Natural killer cell (primary cell): Measurements from ENCODE around the gene TBX3. TPM values are rescaled to one million over a fixed set of nuclear protein-coding genes. Genes with fewer than 3 reads are reported as not detected.

Experiments used
- ATAC-seq, 3 donors: fragments of 150-1000 bp in 2 of 3; fragments of 200-7000 bp in 1 of 3; cut with Tn5 transposase; 1 replicate in 1 of 3; 2 replicates in 2 of 3; pipeline ENCODE4 v1.10.0; 2021; ENCODE audit warnings: mild to moderate bottlenecking in 2 of 3, moderate library complexity in 2 of 3
- DNase-seq, 2 donors: peaks; one replicate each; pipeline versions ENCODE4 v3.0.0 to v3.0.0-alpha.2; 2013 to 2021; ENCODE audit warnings: mixed read lengths in 1 of 2
- H3K27ac ChIP-seq: one replicate; pipeline ENCODE4 v1.5.1; 2013; ENCODE audit warnings: mild to moderate bottlenecking, low read length
- H3K27me3 ChIP-seq: one replicate; pipeline ENCODE4 v1.6.1; 2013; ENCODE audit warnings: low read length; ENCODE audit not compliant: control insufficient read depth, insufficient read depth
- H3K36me3 ChIP-seq: one replicate; pipeline ENCODE4 v1.6.1; 2013; ENCODE audit warnings: low read length; ENCODE audit not compliant: control insufficient read depth, insufficient read depth
- H3K4me1 ChIP-seq: one replicate; pipeline ENCODE4 v1.6.1; 2013; ENCODE audit warnings: low read length; ENCODE audit not compliant: control insufficient read depth, insufficient read depth
- H3K4me3 ChIP-seq: one replicate; pipeline ENCODE4 v1.5.1; 2013; ENCODE audit warnings: low read length
- H3K9me3 ChIP-seq: one replicate; pipeline ENCODE4 v1.6.1; 2013; ENCODE audit warnings: low read length; ENCODE audit not compliant: control insufficient read depth, insufficient read depth
- H3K27ac Mint-ChIP-seq, 2 donors: one replicate each; pipeline ENCODE4 v1.8.0; 2022; ENCODE audit warnings: mild to moderate bottlenecking in 2 of 2, mixed read lengths in 2 of 2, moderate library complexity in 1 of 2
- H3K27me3 Mint-ChIP-seq, 2 donors: one replicate each; pipeline ENCODE4 v1.8.0; 2022; ENCODE audit warnings: low read depth in 2 of 2, mixed read lengths in 2 of 2
- H3K36me3 Mint-ChIP-seq: one replicate; pipeline ENCODE4 v1.8.0; 2022; ENCODE audit warnings: mixed read lengths
- H3K4me1 Mint-ChIP-seq, 2 donors: one replicate each; pipeline ENCODE4 v1.8.0; 2022; ENCODE audit warnings: mixed read lengths in 2 of 2
- H3K4me3 Mint-ChIP-seq: one replicate; pipeline ENCODE4 v1.8.0; 2022; ENCODE audit warnings: mild to moderate bottlenecking, moderate library complexity, mixed read lengths
- H3K9me3 Mint-ChIP-seq, 2 donors: one replicate each; pipeline ENCODE4 v1.8.0; 2022; ENCODE audit warnings: mixed read lengths in 2 of 2
- WGBS: methylation state at CpG from one replicate; pipeline ENCODE4 v1.1.7; 2013; ENCODE audit warnings: missing lambda C conversion rate; ENCODE audit not compliant: insufficient coverage; 5-methylcytosine and 5-hydroxymethylcytosine counted together
- intact Hi-C: fragments of 100-400 bp; cut with micrococcal nuclease; formaldehyde crosslinking; loops from one replicate; pipeline ENCODE4 v1.14.2; 2022
- total RNA-seq, 4 donors: library from RNA; stranded (reverse); fragments of 120-200 nt in 1 of 4; gene quantifications; one replicate each; pipeline versions ENCODE4 v1.2.3 to v1.2.4, GENCODE V29; 2013 to 2022
- TF ChIP-seq, protein P1 (sequence below): fragments of 200-600 bp; IDR thresholded peaks from one replicate; pipeline ENCODE4 v1.8.0; 2022; ENCODE audit warnings: antibody characterized with exemption

The TBX3 gene
- total RNA-seq, 3 donors from 2014 or later (not counting 1 experiment from before 2014, with no cell fraction given), result 0.05 TPM; not detected in 2

DNA sequence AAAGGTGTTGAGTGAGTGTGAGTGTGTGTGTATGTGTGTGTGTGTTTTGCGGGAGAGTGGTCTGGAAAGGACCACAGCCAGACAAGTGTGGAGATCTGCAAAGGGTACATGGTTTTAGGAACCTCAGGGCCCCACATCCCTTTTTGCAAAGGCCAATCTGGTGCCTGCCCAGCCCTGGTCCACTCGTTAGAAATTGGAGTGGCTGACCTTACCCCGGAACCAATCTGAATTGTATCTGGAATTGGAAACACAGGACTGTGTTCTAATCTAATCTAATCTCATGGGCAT lies 11.3 kb upstream of the TBX3 start:
- Mint-ChIP-seq H3K36me3 (no peaks in the 10 kb centered on the region), H3K4me3 (no peak overlapping the region), H3K4me1 (no peaks in the 10 kb centered on the region), H3K27me3 (peaks cover 68 to 77% of the 10 kb centered on the region in 2 donors), H3K27ac (no peak overlapping the region), H3K9me3 (no peaks in the 10 kb centered on the region)
- TF ChIP-seq, protein P1, sequence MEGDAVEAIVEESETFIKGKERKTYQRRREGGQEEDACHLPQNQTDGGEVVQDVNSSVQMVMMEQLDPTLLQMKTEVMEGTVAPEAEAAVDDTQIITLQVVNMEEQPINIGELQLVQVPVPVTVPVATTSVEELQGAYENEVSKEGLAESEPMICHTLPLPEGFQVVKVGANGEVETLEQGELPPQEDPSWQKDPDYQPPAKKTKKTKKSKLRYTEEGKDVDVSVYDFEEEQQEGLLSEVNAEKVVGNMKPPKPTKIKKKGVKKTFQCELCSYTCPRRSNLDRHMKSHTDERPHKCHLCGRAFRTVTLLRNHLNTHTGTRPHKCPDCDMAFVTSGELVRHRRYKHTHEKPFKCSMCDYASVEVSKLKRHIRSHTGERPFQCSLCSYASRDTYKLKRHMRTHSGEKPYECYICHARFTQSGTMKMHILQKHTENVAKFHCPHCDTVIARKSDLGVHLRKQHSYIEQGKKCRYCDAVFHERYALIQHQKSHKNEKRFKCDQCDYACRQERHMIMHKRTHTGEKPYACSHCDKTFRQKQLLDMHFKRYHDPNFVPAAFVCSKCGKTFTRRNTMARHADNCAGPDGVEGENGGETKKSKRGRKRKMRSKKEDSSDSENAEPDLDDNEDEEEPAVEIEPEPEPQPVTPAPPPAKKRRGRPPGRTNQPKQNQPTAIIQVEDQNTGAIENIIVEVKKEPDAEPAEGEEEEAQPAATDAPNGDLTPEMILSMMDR, result no peak
- DNase-seq (no peak), ATAC-seq (no peak)
- Histone ChIP-seq H3K36me3 (no peaks in the 10 kb centered on the region), H3K4me1 (no peaks in the 10 kb centered on the region), H3K27me3 (peaks cover 21% of the 10 kb centered on the region), H3K4me3 (no peak overlapping the region), H3K27ac (no peak overlapping the region), H3K9me3 (no peaks in the 10 kb centered on the region)
- 21% methylated on average over 3 of the region's 3 CpGs for WGBS
- intact Hi-C loops, result no loop called here

DNA sequence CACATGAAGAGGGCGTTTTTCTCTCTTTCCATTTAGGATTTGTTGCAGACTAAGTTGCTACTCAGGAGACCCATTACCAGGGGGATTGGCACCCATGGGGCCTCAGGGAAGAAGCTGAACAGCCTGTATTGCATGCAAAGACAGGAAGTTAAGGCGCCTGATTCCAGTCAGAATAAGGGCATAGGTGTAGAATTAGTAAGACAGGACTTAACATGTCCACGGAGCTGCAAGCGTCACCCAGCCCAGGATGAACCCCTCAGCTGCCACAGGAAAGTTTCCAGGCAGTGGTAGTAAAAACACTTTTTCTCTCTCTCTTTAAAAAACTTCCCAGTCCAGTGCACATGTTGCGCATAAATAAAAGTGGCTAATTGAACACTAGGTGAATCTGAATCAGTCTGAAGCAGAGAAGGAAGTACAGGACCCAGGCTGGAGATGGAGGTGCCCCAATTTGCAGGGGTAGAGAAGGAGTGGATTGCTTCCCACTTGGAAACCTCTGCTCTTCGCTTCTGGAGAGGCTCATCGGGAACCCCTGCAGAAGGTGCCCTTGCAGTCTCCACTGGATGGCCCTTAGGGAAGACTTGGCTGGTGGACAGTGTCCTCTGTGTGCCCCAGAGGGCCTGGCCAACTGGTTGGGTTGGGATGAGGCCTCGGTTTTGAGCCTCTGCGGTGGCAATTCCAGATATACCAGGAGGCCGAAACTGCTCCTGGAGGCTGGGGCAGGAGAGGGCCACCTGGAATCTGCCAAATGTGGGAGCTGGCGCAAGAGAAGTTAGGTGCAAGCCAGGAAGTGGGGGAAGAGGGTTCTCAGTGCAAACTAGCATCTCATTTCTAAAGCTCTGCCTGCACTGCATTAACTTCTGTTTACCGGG lies 10.7 kb upstream of the TBX3 start:
- TF ChIP-seq, protein P1, result no peak
- no peaks in the 10 kb centered on the region for H3K4me1 Mint-ChIP-seq
- peaks cover 20% of the 10 kb centered on the region for H3K27me3 ChIP-seq
- H3K27ac ChIP-seq, result no peak overlapping the region
- H3K36me3 Mint-ChIP-seq, result peaks cover under 1% of the 10 kb centered on the region
- H3K4me3 ChIP-seq, result no peak overlapping the region
- no peaks in the 10 kb centered on the region for H3K4me1 ChIP-seq
- no peaks in the 10 kb centered on the region for H3K9me3 Mint-ChIP-seq
- H3K27me3 Mint-ChIP-seq, result peaks cover 68 to 77% of the 10 kb centered on the region in 2 donors
- DNase-seq (no peak), ATAC-seq (no peak)
- no peaks in the 10 kb centered on the region for H3K36me3 ChIP-seq
- 23% methylated on average over 12 of the region's 12 CpGs for WGBS
- H3K4me3 Mint-ChIP-seq, result no peak overlapping the region
- H3K27ac Mint-ChIP-seq, result no peak overlapping the region
- intact Hi-C loops, result no loop called here
- no peaks in the 10 kb centered on the region for H3K9me3 ChIP-seq

DNA sequence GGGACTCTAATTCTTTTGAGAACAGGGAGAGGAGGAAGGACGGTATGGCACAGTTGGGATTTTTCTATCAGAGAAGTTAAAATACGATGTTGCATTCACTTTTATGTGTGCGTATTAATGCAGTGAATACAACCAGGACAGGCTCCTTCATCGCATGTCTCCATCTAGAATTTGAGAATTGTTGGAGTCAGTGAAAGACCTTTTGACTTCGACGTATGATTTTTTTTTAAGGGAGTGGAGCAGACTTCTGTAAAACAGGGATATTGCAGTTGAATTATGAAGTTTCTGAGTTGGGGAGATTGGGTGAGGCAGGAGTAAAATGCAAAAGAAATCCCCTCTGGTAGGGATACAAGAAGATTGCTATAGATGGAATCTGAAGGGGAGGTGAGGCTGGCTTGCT lies 9.6 kb upstream of the TBX3 start:
- H3K4me1 Mint-ChIP-seq, result no peaks in the 10 kb centered on the region
- H3K9me3 Mint-ChIP-seq, result no peaks in the 10 kb centered on the region
- Histone ChIP-seq H3K27ac (no peak overlapping the region), H3K36me3 (no peaks in the 10 kb centered on the region), H3K4me3 (no peak overlapping the region), H3K4me1 (no peaks in the 10 kb centered on the region), H3K27me3 (peaks cover 15% of the 10 kb centered on the region), H3K9me3 (no peaks in the 10 kb centered on the region)
- H3K36me3 Mint-ChIP-seq, result peaks cover 9% of the 10 kb centered on the region
- H3K27ac Mint-ChIP-seq, result no peak overlapping the region
- H3K4me3 Mint-ChIP-seq, result no peak overlapping the region
- no peak for DNase-seq
- TF ChIP-seq, protein P1, result no peak
- H3K27me3 Mint-ChIP-seq, result peaks cover 72 to 80% of the 10 kb centered on the region in 2 donors
- no peak for ATAC-seq
- WGBS, result 9% methylated on average over 6 of the region's 6 CpGs
- intact Hi-C loops, result no loop called here

DNA sequence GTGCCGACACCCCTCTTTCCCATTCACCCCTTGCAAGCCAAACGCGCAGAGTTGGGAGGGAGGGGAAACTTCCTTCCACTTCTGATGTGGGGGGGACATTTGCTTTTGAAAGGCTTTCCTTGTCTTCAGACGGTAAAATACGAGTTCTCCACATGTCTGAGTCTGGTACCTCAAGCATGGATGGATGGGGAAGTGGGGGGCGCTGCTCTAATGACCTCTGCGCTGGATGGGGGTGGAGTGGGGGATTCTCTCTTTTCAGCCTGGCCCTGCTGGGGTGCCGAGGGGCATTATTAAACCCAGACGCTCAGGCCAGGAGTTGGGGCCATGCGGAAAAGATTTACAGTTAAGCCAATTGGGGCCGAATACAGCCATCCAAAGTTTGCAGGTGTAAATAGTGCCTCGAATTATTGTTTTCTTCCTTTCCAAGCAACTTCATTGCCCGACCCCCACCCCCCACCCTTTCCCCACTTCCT lies 9.1 kb upstream of the TBX3 start:
- TF ChIP-seq, protein P1, result no peak
- H3K9me3 ChIP-seq, result no peaks in the 10 kb centered on the region
- Mint-ChIP-seq H3K27me3 (peaks cover 75 to 80% of the 10 kb centered on the region in 2 donors), H3K9me3 (no peaks in the 10 kb centered on the region), H3K27ac (no peak overlapping the region), H3K4me3 (no peak overlapping the region), H3K4me1 (no peaks in the 10 kb centered on the region), H3K36me3 (peaks cover 9% of the 10 kb centered on the region)
- no peaks in the 10 kb centered on the region for H3K4me1 ChIP-seq
- intact Hi-C loops, result no loop called here
- no peak overlapping the region for H3K4me3 ChIP-seq
- peaks cover 15% of the 10 kb centered on the region for H3K27me3 ChIP-seq
- no peak overlapping the region for H3K27ac ChIP-seq
- ATAC-seq (no peak), DNase-seq (no peak)
- 2% methylated on average over 8 of the region's 13 CpGs for WGBS
- no peaks in the 10 kb centered on the region for H3K36me3 ChIP-seq
